ENCODE measurements around the gene HELZ. TPM values are rescaled to one million over a fixed set of nuclear protein-coding genes. Genes with fewer than 3 reads are reported as not detected.

HELZ gene
- total and polyA plus RNA-seq, 2 of the 8 experiments (the other 6 are each of a cell fraction or from before 2014, with no cell fraction given) = 10.0 to 48.7 TPM

DNA sequence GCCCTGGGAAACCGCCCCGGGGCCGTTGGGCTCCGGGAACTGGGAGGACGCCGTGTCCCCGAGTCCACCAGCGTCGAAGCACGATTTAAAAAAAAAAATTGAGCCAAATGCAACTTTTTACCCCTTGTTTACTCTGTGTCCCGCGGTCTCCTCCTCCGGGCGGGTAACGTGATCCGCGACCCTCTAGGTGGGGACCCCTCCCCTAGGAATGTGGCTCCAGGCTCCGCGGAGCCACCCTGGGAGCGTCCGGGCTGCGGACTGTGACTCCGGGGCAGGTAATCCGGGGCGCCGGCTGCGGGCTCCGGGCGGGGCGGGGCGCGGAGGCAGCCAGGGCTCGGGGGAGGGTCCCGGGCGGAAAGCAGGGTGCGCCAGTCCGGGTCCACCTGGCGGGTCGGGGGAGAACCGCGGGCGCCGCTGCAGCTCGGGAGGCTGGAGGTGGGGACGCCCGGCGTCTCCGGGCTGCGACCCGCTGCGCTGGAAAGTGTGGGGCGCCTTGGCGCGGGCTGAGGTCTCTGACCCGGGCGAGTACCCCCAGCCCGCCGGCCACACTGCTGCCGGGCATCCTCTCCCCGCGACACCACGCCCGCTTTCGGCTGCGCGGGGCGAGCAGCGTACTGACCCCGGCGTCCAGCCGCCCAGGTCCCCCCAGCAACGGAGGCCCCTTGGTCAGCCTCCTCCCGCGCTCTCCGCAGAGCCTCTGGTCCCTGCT is 852 bp upstream of the HELZ start (continued):
- TF ChIP-seq EZH2 (IDR thresholded peaks at IDR 0.05; ENCODE audit: low read depth, low read length, severe bottlenecking) = no peak
- TF ChIP-seq ASH2L (IDR thresholded peaks at IDR 0.05; ENCODE audit: low read length) = no peak
- TF ChIP-seq ATF3 (IDR thresholded peaks at IDR 0.05; ENCODE audit: insufficient read depth, low read depth, low read length) = no peak
- TF ChIP-seq, protein P1, sequence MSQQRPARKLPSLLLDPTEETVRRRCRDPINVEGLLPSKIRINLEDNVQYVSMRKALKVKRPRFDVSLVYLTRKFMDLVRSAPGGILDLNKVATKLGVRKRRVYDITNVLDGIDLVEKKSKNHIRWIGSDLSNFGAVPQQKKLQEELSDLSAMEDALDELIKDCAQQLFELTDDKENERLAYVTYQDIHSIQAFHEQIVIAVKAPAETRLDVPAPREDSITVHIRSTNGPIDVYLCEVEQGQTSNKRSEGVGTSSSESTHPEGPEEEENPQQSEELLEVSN (IDR thresholded peaks at IDR 0.05) = no peak
- TF ChIP-seq GABPA (IDR thresholded peaks at IDR 0.05; ENCODE audit: borderline replicate concordance, insufficient read depth, low read length) = no peak
- TF ChIP-seq SIN3A (conservative IDR thresholded peaks at IDR 0.05 in 1 of 2, IDR thresholded peaks at IDR 0.05 in 1 of 2; ENCODE audit: low read depth in 1 of 2, low read length in 2 of 2) = peak; percentile 77 to 80; a peak in 1 of 4 replicates
- no peak for TF ChIP-seq BRCA1 (IDR thresholded peaks at IDR 0.05; ENCODE audit: low read depth, low read length)
- no peak for TF ChIP-seq CBX5 (IDR thresholded peaks at IDR 0.05; ENCODE audit: low read depth, low read length)
- TF ChIP-seq TBP (IDR thresholded peaks at IDR 0.05; ENCODE audit: low read depth, low read length) = peak; percentile 66
- no peak for TF ChIP-seq JUN (IDR thresholded peaks at IDR 0.05; ENCODE audit: low read depth, low read length)
- TF ChIP-seq SRF (IDR thresholded peaks at IDR 0.05; ENCODE audit: low read depth, low read length) = no peak
- no peak for TF ChIP-seq CTBP2 (IDR thresholded peaks at IDR 0.05; ENCODE audit: borderline replicate concordance, insufficient read depth, insufficient read length, low read length)
- TF ChIP-seq SP2 (IDR thresholded peaks at IDR 0.05; ENCODE audit: low read length) = no peak
- no peak for TF ChIP-seq CBX8 (IDR thresholded peaks at IDR 0.05; ENCODE audit: borderline replicate concordance, low read depth, low read length)
- TF ChIP-seq YY1 (IDR thresholded peaks at IDR 0.05; ENCODE audit: low read depth, low read length) = no peak
- TF ChIP-seq, protein P2, sequence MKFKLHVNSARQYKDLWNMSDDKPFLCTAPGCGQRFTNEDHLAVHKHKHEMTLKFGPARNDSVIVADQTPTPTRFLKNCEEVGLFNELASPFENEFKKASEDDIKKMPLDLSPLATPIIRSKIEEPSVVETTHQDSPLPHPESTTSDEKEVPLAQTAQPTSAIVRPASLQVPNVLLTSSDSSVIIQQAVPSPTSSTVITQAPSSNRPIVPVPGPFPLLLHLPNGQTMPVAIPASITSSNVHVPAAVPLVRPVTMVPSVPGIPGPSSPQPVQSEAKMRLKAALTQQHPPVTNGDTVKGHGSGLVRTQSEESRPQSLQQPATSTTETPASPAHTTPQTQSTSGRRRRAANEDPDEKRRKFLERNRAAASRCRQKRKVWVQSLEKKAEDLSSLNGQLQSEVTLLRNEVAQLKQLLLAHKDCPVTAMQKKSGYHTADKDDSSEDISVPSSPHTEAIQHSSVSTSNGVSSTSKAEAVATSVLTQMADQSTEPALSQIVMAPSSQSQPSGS (IDR thresholded peaks at IDR 0.05; ENCODE audit: low read length) = no peak
- TF ChIP-seq CTCF (IDR thresholded peaks at IDR 0.05; ENCODE audit: control extremely low read depth in 1 of 3, insufficient read depth in 1 of 3, low read depth in 1 of 3, low read length in 3 of 3) = no peak
- TF ChIP-seq JUND (IDR thresholded peaks at IDR 0.05; ENCODE audit: low read length) = no peak
- no peak for TF ChIP-seq CHD2 (IDR thresholded peaks at IDR 0.05; ENCODE audit: low read length)
